ENCODE data around the gene MAPK8IP3.

MAPK8IP3 gene

DNA sequence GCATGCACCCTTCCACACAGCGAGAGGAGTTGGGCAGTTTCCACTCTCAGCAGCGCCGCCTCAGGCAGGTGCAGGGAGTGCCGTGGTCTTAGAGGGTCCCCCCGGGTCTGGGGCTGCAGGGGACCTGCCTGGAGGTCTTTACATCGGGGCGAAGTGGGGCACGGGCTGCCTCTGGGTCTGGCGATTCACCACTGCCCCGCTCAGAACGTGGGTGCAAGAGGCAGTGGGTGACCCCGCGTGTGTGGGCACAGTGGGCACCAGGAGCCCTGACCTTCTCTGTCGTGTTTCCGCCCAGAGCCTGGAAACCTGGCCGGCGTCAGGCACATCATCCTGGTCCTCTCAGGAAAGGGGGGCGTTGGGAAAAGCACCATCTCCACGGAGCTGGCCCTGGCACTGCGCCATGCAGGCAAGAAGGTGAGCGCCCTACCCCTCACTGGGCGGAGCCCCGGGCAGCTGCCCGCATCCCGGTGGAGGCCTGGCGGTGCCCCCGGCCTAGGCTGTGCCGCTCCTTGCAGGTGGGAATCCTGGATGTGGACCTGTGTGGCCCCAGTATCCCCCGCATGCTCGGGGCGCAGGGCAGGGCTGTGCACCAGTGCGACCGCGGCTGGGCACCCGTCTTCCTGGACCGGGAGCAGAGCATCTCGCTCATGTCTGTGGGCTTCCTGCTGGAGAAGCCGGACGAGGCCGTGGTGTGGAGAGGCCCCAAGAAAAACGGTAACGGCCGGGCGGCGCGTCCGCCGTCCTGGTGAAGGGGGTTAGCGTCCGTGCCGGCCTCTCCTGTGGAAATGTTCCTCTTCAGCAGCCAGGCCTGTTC, 80.5 kb downstream of the MAPK8IP3 start:
- no peaks in the 10 kb centered on the region for H3K9me3 ChIP-seq
- TF ChIP-seq CTCF (IDR thresholded peaks at IDR 0.05; ENCODE audit: low read depth, low read length), result no peak
- H3K27me3 ChIP-seq, result no peaks in the 10 kb centered on the region
- no peaks in the 10 kb centered on the region for H3K4me1 ChIP-seq
- DNase-seq, result no peak
- H3K36me3 ChIP-seq, result peaks cover 44% of the 10 kb centered on the region
- H3K4me3 ChIP-seq (ENCODE audit: low read depth, low read length), result no peak overlapping the region

DNA sequence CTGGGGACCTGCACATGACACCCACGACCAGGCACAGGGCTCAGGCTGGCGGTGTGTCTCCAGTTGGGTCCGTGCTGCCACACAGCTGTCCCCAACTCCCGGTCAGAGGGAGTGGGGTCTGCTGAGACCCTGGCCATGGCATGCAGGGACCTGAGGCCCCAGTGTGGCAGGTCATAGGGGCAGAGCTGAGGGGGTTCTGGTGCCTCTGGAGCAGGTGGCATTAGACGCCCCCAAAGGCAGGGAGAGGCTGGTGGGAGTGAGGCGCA, 81.0 kb downstream of the MAPK8IP3 start:
- no peak for DNase-seq
- no peaks in the 10 kb centered on the region for H3K9me3 ChIP-seq
- H3K4me3 ChIP-seq (ENCODE audit: low read depth, low read length), result no peak overlapping the region
- H3K27me3 ChIP-seq, result no peaks in the 10 kb centered on the region
- TF ChIP-seq CTCF (IDR thresholded peaks at IDR 0.05; ENCODE audit: low read depth, low read length), result no peak
- no peaks in the 10 kb centered on the region for H3K4me1 ChIP-seq
- peaks cover 47% of the 10 kb centered on the region for H3K36me3 ChIP-seq

DNA sequence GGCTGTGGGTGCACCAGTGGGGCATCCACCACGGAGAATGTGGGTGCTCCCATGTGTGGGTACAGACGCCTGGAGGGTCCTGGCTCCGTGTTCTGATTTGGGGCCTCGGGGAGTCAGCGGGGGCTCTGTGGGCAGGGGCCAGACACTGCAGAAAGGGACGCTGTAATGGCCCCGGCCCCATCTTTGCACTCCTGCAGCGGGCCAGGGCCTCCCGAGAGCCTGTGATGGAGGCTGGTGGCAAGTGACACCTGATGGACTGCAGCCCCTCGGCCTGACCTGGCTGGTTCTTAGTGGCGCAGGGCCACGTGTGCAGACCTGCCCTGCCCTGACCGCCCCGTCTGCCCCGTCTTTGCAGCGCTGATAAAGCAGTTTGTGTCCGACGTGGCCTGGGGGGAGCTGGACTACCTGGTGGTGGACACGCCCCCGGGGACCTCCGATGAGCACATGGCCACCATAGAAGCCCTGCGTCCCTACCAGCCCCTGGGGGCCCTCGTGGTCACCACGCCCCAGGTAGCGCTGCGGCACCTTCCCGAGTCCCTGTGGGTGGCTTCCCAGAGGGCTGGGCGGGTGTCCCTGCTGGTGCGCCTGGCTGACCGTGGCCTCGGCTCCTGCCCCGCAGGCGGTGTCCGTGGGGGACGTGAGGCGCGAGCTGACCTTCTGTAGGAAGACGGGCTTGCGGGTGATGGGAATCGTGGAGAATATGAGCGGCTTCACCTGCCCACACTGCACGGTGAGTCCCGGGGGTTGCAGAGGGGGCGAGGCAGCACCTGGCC, 81.5 kb downstream of the MAPK8IP3 start:
- no peaks in the 10 kb centered on the region for H3K27me3 ChIP-seq
- H3K4me3 ChIP-seq (ENCODE audit: low read depth, low read length), result no peak overlapping the region
- H3K36me3 ChIP-seq, result peaks cover 52% of the 10 kb centered on the region
- no peaks in the 10 kb centered on the region for H3K4me1 ChIP-seq
- DNase-seq, result no peak
- H3K9me3 ChIP-seq, result no peaks in the 10 kb centered on the region
- no peak for TF ChIP-seq CTCF (IDR thresholded peaks at IDR 0.05; ENCODE audit: low read depth, low read length)

GRCh38 chr16:1788095-1788707, 82.2 kb downstream of the MAPK8IP3 start:
- no peak for TF ChIP-seq CTCF (IDR thresholded peaks at IDR 0.05; ENCODE audit: low read depth, low read length)
- H3K36me3 ChIP-seq, result peaks cover 53% of the 10 kb centered on the region
- H3K4me1 ChIP-seq, result no peaks in the 10 kb centered on the region
- DNase-seq, result no peak
- no peaks in the 10 kb centered on the region for H3K9me3 ChIP-seq
- no peaks in the 10 kb centered on the region for H3K27me3 ChIP-seq
- no peak overlapping the region for H3K4me3 ChIP-seq (ENCODE audit: low read depth, low read length)

GRCh38 chr16:1788708-1789100, 82.7 kb downstream of the MAPK8IP3 start:
- Histone ChIP-seq H3K9me3 (no peaks in the 10 kb centered on the region), H3K27me3 (no peaks in the 10 kb centered on the region), H3K4me1 (no peaks in the 10 kb centered on the region), H3K36me3 (peaks cover 53% of the 10 kb centered on the region), H3K4me3 (ENCODE audit: low read depth, low read length) (no peak overlapping the region)
- TF ChIP-seq CTCF (IDR thresholded peaks at IDR 0.05; ENCODE audit: low read depth, low read length), result no peak
- peak; percentile 24 for DNase-seq

DNA sequence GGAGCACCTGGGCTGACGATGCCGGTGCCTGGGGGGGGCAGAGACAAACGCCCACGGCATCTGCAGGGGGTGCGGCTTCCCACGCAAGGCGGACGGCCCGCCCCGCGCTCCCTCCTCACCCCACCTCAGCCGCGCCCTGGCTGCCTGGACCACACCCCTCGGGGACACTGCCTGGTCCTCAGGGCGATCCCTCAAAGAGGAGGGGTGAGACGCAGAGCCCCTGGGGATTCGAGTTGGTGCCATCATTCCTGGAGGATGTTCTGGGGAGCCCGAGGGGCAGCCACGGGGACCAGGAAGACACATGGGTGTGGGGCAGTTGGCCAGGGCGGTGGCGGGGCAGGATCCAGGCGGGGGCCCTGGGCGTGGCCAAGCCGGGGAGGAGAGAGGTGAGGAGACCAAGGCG, 83.6 kb downstream of the MAPK8IP3 start:
- H3K27me3 ChIP-seq, result no peaks in the 10 kb centered on the region
- TF ChIP-seq CTCF (IDR thresholded peaks at IDR 0.05; ENCODE audit: low read depth, low read length), result no peak
- no peaks in the 10 kb centered on the region for H3K4me1 ChIP-seq
- H3K4me3 ChIP-seq (ENCODE audit: low read depth, low read length), result no peak overlapping the region
- DNase-seq, result no peak
- H3K36me3 ChIP-seq, result peaks cover 53% of the 10 kb centered on the region
- no peaks in the 10 kb centered on the region for H3K9me3 ChIP-seq
